Activated CD4-positive, alpha-beta T cell treated with anti-CD3 and anti-CD28 coated beads for 48 hours (primary cell): ENCODE results near the gene SRGAP2B.
"Not testable (repeated sequence)": the region's sequence is repeated elsewhere in the genome, so short reads cannot be mapped to it uniquely, and the experiment has no call there.

Source experiments
- DNase-seq: peaks from one replicate; pipeline ENCODE4 v3.0.0-alpha.2; 2020

Gene SRGAP2B

DNA sequence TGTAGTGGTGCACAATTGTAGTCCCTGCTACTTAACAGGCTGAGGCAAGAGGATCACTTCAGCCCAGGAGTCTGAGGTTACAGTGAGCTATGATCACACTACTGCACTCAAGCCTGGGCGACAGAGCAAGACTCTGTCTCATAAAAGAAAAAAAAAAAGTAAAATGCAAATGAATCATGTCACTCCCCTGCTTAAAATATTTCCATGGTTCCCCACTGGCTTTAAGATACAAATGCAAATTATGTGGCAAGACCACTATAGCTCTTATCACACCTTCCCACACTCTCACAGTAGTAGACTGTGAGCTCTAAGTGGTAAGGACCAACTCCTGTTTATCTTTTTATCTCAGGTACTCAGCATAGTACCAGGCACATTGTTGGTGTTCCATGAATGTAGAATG is 53.6 kb downstream of the SRGAP2B start:
- not testable (repeated sequence) for DNase-seq

- DNase-seq = not testable (repeated sequence)
These were observed 59.1 kb downstream of the SRGAP2B start for GRCh38 chr1:145036019-145036418.

DNA sequence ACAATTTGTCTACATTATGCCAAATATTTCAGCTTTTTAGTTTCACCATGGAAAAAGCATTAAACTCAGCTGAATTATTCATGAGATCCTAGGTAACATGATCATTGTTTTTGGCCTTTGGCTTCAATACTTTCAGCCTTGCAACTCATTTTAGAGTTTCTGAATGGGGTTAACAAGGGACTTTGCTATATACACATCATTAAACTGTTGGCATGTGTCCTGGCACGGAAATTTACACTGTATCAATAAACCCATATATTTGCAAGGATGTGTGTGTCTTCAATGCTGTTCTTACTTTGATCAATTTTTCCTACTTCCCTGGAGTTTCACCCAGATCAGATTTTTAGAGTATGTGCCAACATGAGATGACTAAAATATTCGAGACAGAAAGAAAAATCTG is 61.6 kb downstream of the SRGAP2B start:
- not testable (repeated sequence) for DNase-seq

- DNase-seq = not testable (repeated sequence)
These were observed 67.9 kb downstream of the SRGAP2B start for GRCh38 chr1:145027251-145027650.

GRCh38 chr1:145025286-145025685 is 69.8 kb downstream of the SRGAP2B start:
- not testable (repeated sequence) for DNase-seq

DNA sequence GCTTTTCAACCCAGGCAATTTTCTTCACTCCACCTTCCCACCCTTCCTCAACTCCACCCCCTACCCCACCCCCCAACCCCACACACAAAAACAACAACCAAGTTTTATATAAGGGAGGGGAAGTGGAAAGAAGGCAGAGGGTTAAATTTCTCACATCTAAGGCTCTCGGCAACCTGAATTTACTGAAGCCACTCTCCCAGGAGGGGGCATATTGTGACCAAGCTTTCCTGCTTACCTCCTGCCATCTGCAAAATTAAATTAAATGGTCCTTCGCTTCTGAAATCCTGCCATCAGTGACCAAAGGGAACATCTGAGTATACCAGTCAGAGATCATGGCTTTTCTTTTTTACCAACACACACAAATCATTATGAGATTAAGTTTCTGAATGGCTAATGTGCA is 72.9 kb downstream of the SRGAP2B start:
- not testable (repeated sequence) for DNase-seq

- not testable (repeated sequence) for DNase-seq
These were observed 73.4 kb downstream of the SRGAP2B start for GRCh38 chr1:145021749-145022148.

DNA sequence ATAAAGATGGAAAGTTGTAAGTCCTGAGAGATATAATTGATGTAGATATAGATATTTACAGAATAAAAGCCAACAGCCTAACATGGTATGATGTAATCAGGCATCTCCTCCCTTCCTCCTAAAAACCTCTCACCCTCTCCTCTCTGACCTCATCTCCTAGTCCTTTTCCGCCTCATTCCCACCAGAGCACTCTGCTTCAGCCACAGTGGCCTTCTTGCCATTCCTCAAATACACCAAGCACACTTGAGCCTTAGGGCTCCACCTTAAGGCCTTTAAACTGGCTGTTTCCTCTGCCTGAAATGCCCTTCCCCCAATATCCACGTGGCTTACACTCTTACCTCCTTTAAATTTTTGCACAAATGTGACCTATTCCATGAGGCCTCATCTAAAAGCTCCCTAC is 75.4 kb downstream of the SRGAP2B start:
- DNase-seq = not testable (repeated sequence)

DNA sequence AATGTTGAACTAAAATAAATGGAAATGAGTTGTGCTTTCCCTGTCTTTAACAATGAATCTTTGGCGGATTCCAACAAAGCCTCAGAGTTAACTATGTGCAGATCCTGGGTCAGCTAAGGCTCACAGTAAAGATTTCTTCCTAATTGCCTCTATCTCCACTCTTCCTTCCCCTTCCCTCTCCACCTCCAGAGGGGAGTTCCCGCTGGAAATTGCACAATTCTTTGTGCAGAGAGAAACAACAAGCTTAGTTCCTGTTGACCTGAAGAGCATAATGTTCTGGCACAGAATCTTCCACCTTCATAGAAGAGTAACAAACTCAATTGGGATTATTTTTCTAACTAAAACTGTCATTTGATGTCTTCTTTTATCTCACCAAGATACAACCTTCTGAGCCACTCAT is 77.4 kb downstream of the SRGAP2B start:
- not testable (repeated sequence) for DNase-seq

DNA sequence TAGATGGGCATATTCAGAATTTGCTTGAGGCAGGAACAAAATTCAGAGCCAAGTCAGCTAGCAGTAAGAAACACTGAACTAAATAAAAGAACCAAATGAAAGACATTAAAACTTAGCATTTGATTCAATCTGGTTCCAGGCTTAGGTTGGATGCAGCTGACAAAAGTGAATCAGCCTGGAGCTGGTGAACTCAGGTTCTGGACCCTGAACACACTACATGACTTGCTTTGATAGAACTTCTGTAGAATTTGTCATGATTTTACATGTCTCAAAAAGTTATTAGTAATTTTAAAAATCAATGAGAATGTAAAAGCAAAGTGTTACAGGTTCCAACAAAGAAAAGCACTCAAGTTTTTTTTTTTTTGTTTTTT is 78.7 kb downstream of the SRGAP2B start:
- not testable (repeated sequence) for DNase-seq

DNA sequence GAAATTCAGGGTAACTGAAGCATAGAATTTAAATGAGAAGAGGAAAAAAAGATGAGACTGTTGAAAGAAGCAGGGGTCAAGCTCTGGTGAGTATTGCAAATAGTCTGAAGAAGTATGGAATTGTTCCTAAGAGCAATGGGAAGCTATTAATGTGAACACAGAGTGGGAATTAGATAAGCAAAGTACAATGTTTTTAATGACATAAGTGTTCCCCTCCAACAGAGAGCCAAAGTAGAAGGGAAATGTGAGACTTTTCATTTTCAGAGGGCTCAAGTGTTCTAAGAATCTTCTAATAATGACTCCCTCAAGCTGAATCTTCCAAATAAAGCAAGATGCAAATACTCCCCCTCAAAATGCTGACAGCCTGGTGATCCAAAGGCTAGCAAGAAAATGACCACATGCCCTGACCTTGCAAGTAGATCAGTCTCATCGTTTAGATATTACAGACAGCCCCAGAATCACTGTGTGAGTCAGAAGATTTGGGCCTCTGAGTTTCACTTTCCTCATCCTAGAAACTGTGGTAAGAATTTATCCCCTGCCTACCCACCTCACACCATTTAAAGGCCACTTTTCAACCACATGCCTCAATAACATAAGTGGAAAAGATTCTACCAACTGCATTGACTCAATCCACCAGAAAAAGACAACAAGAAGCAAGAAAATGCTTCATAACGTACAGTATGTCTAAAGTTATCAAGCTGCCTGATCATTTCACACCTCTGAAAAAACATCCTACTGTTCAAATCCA is 79.2 kb downstream of the SRGAP2B start:
- not testable (repeated sequence) for DNase-seq

- not testable (repeated sequence) for DNase-seq
These were observed 81.8 kb downstream of the SRGAP2B start for GRCh38 chr1:145013353-145013752.

- DNase-seq = not testable (repeated sequence)
These were observed 83.3 kb downstream of the SRGAP2B start for GRCh38 chr1:145011811-145012210.

- DNase-seq = not testable (repeated sequence)
These were observed 84.5 kb downstream of the SRGAP2B start for GRCh38 chr1:145010580-145010979.

DNA sequence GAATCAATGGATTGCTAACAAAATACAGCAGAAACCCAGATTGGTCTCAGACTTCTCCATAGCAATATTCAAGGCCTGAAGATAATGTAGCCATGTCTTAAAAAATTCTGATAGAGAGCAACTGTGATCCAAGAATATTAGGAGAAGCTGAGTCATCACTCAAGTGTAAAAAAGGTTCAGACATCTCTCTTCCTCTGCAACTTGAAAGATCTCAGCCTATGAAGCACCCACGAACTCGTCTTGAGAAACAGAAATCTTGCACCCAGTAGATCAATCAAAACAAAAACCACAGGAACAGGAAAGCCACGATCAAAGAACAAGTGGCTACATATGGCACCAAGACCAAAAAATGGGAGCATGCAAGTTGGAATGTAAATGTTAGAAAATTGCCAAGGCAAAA is 85.2 kb downstream of the SRGAP2B start:
- DNase-seq = not testable (repeated sequence)

DNA sequence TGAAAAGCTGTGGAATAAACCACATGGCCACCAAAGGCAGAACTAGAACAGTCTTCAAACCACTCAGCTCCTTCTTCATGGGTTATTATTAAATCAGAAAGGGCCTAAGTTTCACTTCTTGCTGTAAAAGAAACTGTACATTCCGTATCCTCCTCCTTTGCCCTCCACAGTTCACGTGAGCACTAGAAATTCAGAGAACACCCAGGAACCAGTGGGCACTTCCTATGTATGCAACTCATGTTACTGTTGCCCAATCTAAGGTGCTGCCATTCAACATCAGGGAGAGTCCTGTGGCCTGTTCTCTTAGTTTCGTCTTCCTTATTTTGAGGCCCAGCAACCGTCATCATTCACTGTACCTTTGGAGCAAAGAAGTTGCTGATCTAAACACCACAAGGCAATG is 86.7 kb downstream of the SRGAP2B start:
- DNase-seq = not testable (repeated sequence)

DNA sequence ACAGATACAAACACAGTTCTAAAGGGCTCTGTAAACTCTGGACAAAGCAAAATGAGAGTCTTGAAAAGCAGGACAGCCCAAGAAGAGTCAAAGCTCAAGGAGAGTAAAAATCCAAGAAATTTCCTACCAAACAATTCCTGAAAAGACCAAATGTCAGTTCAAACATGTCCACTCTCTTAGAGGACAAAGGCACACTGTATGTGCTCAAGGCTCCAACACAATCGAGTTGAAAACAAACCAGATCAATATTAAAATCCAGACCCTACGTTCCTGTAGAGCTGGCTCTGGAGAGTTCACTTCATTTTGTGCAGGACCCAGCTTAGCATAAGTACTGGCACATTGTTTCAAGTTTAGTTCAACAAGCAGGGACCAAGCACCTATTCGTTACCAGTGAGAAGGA is 90.0 kb downstream of the SRGAP2B start:
- DNase-seq = not testable (repeated sequence)

- not testable (repeated sequence) for DNase-seq
These were observed 93.7 kb downstream of the SRGAP2B start for GRCh38 chr1:145001381-145001780.

GRCh38 chr1:145000743-145001326 is 94.3 kb downstream of the SRGAP2B start:
- DNase-seq = not testable (repeated sequence)

DNA sequence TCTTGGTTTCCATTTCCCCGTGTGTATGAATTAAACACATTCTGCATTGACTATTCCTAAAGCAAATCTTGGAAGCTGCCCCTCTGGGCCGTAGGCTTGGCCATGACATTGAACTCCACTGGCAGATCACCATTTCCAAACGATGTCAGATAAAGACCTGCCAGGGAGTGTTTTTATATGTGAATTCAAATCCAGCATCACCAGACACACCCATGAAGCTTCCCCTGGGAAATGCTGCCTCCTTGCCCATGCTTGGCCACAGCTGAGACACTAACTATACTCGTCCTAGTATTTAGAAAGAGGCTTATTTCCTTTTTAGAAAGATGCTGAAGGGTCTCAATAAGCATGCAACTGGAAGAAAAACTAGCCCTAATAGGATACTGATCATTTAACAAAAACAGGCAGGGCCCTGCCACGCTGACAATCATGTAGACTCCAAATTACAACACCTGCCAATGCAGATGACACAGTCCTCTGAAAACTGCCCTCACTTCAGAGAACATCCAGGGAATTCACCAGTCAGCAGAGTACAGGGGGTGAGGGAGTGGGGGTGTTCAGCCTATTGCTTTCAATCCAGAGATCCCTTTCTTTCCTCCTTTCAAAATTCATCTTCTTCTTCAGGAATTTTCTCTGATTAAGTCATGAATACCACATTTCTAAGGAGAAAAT is 94.9 kb downstream of the SRGAP2B start:
- DNase-seq = not testable (repeated sequence)

- DNase-seq = not testable (repeated sequence)
These were observed 96.2 kb downstream of the SRGAP2B start for GRCh38 chr1:144998981-144999273.

- not testable (repeated sequence) for DNase-seq
These were observed 96.8 kb downstream of the SRGAP2B start for GRCh38 chr1:144998134-144998980.

- not testable (repeated sequence) for DNase-seq
These were observed 99.2 kb downstream of the SRGAP2B start for GRCh38 chr1:144995833-144996410.
